NCI-H2196 (cell line): ENCODE data around the gene SLC18A3.
A peak's percentile ranks its signal among the peaks of the same experiment; 100 is the strongest.

Experiments
- DNase-seq: peaks from one replicate; lab custom pipeline; 2025; ENCODE audit not compliant: unreplicated experiment; lab: John Stamatoyannopoulos, UW

SLC18A3 gene

DNA sequence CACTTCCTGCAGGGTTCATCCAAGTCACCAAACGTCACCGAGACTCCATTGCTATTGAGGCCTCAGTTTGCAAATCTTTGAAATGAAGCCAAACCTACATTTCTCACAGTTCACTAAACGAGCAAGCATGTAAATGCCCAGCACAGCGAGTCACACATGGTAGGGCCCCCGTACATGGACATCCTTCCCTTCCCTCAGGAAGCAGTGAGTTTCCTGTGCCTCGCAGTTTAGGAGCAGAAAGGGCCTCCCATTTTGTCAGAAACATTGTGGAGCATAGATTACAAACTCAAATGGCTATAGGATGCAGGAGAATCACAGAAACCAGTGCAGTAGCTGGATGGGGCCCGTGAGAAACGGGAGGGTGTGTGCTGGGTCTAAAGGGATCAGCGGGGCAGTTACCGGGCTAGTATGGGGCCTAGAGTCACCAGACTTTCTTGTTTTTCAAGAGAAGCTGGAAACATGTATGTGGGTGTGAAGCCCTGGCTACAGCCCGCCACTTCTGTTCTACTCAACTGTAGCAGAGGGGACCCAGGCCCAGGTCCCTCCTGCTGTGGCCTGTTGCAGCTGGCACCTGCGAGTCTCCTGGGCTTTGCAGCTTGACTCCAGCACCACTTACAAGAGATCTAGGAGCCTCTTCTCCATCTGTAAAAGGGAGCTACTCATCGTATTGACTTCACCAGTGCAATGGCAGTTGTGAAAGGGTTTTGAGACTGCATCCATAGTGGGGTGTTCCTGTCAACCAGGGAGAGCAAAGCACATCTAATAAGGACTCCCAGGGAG is 14.2 kb upstream of the SLC18A3 start:
- no peak for DNase-seq

DNA sequence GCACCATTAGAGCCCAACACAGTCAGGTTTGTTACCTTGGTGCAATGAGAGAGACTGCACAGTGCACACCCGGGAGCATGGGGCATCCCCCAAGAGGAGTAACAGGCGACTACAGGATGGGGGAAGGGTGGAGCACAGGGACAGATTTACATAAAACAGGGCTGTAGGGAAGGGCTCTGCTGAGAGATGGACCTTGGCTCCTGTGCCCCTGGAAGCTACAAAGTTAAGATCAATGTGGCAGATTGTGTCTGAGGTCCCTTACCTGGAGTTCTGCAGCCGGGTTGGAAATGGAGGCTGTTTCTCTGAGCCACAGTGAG is 13.7 kb upstream of the SLC18A3 start:
- DNase-seq: no peak

DNA sequence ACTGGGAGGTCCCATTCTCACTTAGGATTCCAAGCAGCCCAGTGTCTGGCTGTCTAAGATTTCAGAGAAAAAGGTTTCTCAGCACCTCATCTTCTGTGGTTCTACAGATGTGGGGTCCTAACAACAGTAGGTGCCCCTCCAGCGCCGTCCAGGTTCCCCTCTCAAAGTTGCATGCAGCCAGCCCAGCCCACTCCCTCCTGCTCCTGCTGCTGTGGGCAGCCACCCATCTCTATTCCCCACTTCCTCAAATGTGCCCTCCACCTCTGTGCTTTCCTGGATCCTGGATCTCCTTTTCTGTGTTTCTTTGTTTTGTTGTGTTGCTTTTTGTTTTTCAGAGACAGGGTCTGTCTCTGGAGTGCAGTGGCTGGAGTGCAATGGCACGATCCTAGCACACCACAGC is 13.3 kb upstream of the SLC18A3 start:
- DNase-seq: no peak

DNA sequence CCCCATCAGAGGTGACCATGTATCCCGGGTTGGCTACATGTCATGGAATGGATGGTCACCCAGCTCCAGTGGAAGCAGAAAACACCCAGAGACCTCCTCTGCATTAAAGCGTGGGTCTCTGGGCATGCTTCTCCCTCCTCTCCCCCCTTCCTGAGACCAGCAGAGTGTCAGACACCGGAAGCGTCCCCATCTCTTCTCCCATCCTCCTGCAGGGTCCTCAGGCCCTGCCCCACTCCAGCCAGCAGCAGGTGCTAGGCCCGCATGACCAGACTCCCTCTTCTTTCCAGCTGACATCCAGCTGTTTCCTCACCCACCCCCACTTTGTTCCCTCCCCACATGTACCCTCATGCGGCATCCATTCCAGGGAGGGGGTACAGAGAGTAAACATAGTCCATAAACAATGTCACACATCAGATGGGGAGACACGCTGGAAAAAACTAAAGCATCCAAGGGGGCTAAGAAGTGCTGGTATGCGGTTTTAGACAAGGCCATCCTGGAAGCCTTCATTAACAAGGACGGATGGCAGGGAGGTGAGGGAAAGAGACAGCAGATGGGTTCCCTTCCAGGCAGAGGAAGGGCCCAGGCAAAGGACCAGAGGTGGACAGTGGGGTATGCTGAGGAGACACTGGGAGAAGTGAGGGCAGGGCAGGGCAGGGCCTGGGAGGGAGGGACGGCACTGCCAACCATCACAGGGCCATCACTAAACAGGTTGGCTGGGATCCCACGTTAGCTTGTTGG is 12.5 kb upstream of the SLC18A3 start:
- no peak for DNase-seq

DNA sequence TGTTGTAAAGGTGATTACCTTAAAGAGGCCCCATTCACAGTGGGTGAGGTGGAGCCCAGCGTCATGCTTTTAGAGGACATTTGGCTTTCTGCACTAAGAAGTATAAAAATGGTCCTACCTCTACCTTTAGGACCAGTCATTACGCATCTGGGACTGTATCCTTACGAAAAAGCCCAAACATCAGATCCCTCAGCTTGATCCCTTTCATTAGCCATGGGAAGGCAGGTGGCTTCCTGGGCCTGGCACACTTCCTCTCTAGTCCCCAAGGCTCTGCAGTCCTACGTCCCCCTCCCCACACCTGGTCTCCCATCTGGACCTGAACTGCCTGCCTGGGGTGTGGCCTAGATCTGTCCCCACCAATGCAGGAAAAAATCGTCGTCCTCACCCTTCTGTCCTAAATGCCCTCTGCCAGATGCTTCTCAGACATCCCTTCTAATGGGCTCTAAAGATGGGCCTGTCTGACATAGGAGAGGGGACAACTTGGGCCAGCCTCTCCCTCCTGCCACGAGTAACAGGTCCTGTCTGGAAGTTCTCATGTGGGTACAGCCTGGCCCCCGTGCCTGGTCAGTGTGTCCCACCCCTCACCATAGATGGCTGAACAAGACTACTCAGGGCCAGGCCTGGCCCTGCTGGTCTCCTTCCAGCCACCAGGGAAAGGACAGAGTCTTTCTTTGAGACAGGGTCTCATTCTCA is 11.8 kb upstream of the SLC18A3 start:
- no peak for DNase-seq

DNA sequence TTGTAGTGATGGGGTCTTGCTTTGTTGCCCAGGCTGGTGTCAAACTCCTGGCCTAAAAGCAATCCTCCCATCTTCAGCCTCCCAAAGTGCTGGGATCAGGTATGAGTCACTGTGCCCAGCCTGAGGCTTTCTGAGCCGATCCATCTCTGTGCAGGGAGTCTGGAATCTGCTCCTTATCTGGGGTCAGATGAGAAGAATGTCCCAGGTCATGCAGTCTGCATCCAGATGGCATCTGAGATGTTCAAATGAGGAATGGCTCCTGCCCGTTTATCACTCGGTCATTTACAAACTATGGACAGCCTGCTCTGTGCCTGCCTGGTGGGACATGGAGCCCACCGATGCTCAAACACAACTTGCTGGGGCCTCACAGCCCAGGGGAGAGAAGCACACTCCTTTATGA is 11.1 kb upstream of the SLC18A3 start:
- DNase-seq: no peak

DNA sequence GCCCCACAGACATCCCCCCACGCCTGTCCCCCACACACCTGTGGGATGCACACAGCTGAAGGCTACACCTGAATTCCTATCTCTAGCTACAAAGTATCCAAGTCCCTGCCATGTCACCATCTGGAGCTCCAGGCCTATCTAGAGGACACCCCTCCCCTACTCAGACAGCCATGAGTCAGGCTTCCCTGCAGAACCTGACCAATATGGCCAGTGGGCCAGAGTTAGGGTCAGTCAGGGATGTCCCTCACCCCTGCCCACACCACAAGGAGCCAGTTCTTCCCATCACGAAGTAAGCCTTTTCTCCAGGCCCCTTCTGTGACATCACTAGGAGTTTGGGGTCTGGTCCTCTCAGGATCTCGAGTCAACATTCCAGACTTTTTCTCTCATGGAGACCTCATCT is 10.6 kb upstream of the SLC18A3 start:
- DNase-seq: no peak

DNA sequence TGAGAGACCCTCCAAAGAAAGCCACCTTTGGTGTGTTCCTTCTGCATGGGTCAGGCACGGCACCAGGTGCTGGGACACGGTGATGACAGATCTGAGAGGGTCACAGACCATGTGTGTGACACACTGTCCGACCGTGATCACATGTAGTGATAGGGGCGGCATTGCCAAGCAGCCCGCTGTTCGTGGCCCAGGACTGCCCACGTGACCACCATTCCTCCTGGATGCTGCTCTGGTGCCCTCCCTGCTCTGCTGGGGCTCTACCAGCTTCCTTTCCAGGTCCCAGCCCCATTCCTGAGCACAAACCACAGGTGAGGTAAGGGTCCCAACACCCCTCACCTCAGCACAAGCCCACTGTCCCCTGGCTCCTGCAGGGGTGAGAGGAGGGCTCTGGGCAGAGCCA is 10.1 kb upstream of the SLC18A3 start:
- no peak for DNase-seq

DNA sequence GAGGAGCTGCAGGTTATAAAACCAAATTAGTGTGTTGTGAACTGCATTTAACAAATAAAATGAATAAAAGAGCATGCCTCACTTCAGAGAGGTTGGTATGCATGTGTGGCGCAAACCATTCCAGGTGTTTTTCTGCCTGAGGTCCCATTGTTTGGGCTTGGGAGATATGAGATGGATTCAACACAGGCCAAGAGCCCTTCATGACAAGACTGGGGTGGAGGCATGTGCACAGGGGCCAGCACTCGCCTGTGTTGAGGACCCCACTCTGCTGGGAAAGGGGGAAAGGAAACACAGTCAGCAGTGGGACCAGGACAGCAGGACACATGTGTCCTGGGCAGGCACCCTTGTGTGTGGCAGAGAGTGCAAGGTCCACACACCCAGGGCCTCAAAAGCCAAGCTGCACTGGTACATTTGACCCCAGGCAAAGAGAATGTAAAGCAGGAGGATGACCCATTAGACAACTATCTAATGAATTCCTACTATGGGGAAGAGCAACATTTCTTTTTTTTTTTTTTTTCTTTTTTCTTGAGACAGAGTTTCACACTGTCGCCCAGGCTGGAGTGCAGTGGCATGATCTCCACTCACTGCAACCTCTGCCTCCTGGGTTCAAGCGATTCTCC is 9.2 kb upstream of the SLC18A3 start:
- DNase-seq: no peak

DNA sequence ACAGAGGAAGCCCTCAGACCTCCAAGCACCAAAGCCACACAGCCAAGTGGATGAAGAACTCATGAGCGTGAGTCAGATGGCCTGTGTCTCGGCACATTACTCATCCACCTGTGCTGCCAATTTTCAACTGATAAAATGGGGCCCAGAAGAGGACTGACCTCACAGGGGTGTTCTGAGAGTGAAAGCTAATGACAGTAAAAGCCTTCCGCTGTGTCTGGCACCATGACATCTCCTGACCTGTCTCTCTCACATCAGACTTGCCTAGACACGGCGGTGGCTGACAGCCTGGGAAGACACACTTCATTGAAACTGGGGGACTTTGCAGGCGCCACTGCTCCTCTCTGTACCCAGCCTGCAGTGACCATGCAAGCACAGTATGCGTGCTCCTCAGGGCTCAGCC is 8.3 kb upstream of the SLC18A3 start:
- no peak for DNase-seq

DNA sequence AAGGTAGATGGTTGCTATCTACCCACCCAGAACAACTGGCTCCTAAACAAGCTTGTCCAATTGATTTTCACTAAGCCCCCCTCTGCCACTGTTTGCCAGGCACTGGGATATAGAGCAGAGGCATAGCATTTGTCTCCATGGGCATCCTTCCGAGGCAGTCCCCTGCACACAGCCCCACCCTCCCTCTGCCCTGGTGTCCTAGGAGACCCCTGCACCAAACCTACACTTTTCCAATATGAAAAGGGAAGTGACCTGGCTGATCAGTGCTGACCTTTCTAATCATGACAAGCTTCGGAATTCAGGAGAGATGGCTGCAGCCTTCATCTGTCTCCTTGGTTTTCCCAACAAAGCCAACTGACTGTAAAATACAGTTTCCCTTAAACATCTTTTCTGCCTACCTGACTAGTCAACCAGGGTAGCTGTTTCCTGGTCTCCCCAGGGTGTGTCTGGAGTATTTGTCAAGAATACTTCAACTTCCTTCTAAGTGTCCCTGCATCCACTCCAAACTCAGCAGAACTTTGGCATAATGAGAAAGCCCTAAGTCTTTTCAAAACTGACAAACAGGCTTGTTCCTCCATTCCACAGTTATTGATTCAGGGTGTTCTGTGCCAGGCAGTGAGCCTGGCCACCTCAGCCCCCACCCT is 7.6 kb upstream of the SLC18A3 start:
- DNase-seq: no peak

DNA sequence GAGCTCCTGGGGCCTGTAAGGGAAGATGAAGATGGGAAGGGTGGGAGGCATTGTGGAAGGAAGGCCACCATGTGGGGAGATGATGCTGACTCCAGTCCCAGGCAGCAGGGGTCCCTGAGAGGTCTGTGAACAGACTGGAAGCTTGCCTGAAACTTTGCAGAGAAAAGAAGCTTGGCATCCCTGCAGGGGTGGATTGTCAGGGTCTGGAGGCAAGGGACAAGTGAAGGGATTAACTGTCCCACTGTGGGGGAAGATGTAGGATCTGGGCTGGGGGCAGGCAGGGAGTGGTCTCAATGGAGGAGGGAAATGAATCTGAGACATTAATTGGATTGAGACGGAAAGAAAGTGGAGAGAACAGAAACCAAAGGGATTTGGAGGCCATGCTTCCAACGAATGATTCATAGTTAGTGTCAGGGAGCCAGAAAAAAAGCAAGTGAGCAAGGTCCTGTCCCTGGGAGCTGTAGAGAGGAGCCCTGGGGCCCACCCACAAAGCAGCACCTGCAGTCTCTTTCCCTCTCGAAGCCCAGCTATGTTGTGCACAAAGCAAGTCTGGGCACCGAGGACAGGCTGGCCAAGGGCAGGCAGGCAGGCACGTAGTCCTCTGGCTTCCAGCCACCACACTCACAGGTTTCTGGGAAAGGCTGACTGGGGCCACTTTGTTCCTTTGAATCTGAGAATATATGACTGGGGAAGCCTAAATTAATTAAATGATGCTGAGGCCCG is 4.7 kb upstream of the SLC18A3 start:
- peak; percentile 29 for DNase-seq

DNA sequence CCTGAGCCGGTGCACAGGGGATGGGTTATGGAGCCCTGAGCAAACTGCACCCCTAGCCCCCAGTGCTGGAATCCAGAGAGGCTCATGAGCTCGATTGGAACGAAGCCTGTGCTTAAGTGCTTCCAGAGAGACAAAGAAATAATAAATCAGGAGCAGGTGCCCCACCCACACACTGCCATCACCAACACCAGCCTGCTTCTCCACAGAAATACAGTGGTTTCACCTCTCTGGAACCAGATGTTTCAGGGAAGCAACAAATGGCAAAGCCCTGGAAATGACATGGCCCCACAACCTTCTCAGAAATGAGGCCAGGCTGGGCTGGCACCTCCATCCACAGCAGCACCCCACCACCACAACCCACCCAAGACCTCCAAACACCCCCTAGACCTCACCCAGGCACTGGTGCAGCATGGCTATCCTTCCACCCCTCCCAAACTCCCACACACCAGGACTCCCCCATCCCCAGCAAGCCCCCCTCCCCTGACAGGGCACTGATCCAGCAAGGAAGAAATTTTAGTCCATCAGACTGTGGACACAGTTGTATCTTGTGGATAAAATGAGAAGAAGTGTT is 4.1 kb upstream of the SLC18A3 start:
- DNase-seq: peak; percentile 29

DNA sequence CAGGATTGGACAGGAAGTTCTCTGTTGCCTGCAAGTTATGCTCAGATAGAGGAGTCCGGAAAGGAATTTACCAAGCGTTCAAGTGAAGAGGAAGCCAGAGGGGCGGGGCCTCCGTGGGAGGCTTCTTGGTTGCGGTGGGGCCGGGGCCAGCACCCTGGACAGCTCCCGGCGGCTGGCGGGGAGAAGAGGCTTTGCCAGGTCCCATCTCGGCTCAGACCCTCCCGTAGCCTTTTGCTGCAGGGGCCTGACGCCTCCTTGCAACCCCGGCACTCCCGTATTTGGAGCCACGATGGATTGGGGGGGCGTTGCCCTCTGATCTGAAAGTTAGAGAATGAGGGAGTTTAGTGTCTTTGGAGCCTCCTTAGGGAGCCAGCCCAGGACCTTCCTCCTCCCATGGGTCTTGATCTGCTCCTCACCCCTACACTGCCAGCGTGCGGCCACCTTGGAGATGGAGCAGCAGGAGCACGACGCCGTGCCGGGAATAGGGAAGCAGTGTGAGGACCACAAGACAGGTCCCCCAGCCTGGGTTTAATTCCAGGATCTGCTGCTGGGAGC is 3.1 kb upstream of the SLC18A3 start:
- DNase-seq: no peak

DNA sequence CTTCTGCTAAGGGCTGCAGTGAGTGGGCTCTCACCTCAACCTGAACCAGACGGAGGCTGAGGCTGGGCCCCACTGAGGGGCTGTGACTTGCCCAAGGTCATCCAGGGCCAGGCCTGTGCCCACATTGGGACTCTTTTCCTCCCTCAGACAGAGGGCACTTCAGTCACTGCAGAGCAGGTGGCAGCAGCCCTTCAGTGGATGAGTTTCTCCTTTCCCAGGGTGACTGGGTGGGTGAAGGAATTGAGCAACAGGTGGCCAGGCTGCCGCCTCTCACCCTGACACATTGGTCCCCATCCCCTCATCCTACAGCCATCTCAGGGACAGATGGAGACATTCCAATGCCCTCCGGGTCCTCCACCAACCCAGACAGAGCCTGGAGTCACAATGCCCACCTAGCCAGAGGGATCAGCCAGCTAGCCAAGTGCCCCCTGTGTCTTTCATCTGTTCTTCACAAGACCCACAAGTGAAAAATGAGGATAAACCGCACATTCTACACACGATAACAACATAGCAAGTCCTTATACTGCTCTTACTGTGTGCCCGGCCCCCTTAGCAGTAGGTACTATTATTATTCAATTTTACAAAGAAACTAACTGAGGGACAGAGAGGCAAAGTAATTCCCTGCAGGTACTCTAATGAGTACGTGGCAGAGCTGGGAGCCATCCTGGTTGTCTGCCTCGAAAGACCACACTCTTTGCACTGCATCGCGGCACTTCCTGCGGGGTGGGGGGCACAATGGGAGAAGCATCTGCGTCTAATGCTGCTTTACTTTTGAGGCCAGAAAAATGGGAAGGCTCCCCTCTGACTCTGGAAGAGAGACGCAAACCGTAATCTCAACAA is 1.7 kb upstream of the SLC18A3 start:
- DNase-seq: no peak

DNA sequence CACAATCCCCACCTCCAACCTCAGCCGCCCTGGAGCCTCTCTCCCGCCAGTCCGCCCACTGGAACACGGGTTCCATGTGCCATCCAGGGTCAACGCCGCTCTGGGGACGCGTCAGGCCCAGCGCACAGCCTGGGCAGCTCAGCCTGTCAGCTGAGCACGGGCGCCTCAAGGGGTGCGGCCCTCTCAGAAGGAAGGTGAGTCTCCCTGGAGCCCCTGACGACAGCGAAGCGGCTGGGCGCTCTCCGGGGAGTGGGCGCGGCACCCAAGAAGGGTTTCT is 1.2 kb upstream of the SLC18A3 start:
- DNase-seq: no peak

DNA sequence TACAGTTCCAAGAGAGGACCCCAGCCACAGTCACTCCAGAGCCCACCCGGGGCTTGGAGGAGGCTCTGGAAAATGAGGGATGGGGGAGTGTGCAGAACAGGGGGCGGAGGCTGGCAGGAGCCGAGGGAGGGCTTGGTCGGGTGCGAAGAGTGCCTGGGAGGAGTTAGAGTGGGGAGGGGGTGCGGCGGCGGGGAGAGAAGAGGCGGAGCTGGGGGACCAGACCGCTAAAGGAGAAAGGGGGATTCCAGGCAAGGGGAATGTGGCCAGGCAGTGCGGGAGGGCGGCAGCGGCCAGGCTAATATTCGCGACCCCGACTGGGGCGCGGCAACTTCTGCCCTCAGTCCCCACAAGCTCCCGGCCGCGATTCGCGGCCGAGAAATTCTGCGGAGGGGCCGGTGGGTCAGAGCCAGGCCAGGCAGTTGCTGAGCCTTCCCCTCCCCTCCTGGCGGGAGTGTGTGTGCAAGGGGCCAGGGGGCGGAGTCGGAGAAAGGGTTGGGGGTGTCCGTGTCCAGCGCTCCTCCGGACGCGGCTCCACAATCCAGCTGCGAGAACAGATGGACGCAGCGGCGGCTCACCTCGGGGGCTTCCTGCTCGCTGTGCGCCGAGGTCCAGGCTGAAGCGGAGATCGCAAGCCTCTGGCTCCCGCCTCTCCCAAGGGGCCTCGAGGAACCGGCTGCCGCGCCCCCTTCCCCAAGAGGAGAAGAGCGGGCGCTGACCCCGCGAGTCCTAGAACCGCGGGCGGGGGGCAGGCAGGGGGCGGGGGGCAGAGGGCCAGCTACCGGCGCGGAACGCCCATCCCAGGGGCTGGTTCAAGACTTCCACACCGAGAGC is 612 bp upstream of the SLC18A3 start:
- DNase-seq: no peak

DNA sequence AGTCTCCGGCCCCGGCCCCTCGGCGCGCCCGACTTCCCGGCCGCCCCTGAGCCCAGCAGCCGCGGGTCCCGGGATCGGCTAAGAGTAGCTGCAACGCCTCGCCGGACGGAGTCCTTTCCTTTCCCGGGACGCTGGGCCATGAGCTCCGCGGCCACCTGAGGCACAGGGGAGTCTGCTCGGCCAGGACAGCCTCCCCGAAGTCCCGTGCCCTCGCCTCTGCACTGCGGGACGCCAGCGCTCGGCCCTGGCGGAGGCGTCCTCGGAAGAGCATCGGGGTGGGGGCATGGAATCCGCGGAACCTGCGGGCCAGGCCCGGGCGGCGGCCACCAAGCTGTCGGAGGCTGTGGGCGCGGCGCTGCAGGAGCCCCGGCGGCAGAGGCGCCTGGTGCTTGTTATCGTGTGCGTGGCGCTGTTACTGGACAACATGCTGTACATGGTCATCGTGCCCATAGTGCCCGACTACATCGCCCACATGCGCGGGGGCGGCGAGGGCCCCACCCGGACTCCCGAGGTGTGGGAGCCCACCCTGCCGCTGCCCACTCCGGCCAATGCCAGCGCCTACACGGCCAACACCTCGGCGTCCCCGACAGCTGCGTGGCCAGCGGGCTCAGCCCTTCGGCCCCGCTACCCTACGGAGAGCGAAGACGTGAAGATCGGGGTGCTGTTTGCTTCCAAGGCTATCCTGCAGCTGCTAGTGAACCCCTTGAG is 502 bp downstream of the SLC18A3 start:
- no peak for DNase-seq
